Neural cell (in vitro differentiated cells): ENCODE measurements around the gene RAPGEFL1. TPM values are rescaled to one million over a fixed set of nuclear protein-coding genes. Genes with fewer than 3 reads are reported as not detected.
"Not testable (repeated sequence)": the region's sequence is repeated elsewhere in the genome, so short reads cannot be mapped to it uniquely, and the experiment has no call there.

Source experiments
- H2AFZ ChIP-seq: fragments of 200-600, 300-800 bp; sonication (generic), shearing (Covaris generic); 2 replicates; pipeline ENCODE4 v1.6.0; 2014; ENCODE audit warnings: low read depth, mild to moderate bottlenecking, antibody characterized with exemption, low read length, moderate library complexity
- H3F3A ChIP-seq: fragments of 200-600 bp; shearing (Covaris generic); 2 replicates; pipeline ENCODE4 v1.6.1; 2016; ENCODE audit warnings: mild to moderate bottlenecking, moderate library complexity, mixed read lengths, antibody characterized with exemption, low read length; ENCODE audit not compliant: insufficient read depth, poor library complexity, severe bottlenecking
- H3K27ac ChIP-seq: fragments of 200-600, 300-800 bp; sonication (generic), shearing (Covaris generic); 2 replicates; pipeline ENCODE4 v1.5.1; 2014; ENCODE audit warnings: mild to moderate bottlenecking, low read length, moderate library complexity
- H3K27me3 ChIP-seq: fragments of 300-800, 200-600 bp; sonication (generic), shearing (Covaris generic); 2 replicates; pipeline ENCODE4 v1.6.0; 2014; ENCODE audit warnings: mild to moderate bottlenecking, low read depth, low read length, moderate library complexity; ENCODE audit not compliant: insufficient read depth
- H3K36me3 ChIP-seq: fragments of 300-800, 200-600 bp; sonication (generic), shearing (Covaris generic); 2 replicates; pipeline ENCODE4 v1.5.1; 2014; ENCODE audit warnings: mild to moderate bottlenecking, antibody characterized with exemption, low read length, moderate library complexity; ENCODE audit not compliant: insufficient read depth
- H3K4me2 ChIP-seq: fragments of 300-800, 200-600 bp; sonication (generic), shearing (Covaris generic); 2 replicates; pipeline ENCODE4 v1.6.0; 2014; ENCODE audit warnings: mild to moderate bottlenecking, low read length
- H3K4me3 ChIP-seq: fragments of 300-800, 200-600 bp; sonication (generic), shearing (Covaris generic); 2 replicates; pipeline ENCODE4 v1.5.1; 2014; ENCODE audit warnings: mild to moderate bottlenecking, low read length, moderate library complexity
- H3K79me2 ChIP-seq: fragments of 200-600 bp; shearing (Covaris generic); replicated peaks from 2 replicates; pipeline ENCODE4 v1.6.0; 2014; ENCODE audit warnings: mild to moderate bottlenecking, low read length, moderate library complexity; ENCODE audit not compliant: insufficient read depth
- H3K9ac ChIP-seq: fragments of 300-800, 200-600 bp; sonication (generic), shearing (Covaris generic); 2 replicates; pipeline ENCODE4 v1.6.1; 2016; ENCODE audit warnings: mild to moderate bottlenecking, low read length, mixed read lengths
- H3K9me2 ChIP-seq: fragments of 200-600 bp; shearing (Covaris generic); 2 replicates; pipeline ENCODE4 v1.6.1; 2016; ENCODE audit warnings: mild to moderate bottlenecking, low read length, mixed read lengths; ENCODE audit not compliant: insufficient read depth
- H3K9me3 ChIP-seq: fragments of 200-600, 300-800 bp; sonication (generic), shearing (Covaris generic); 2 replicates; pipeline ENCODE4 v1.6.1; 2016; ENCODE audit warnings: mild to moderate bottlenecking, mixed run types, low read length, moderate library complexity, mixed read lengths
- H4K20me1 ChIP-seq: fragments of 200-600 bp; shearing (Covaris generic); 2 replicates; pipeline ENCODE4 v1.6.1; 2016; ENCODE audit warnings: mild to moderate bottlenecking, mixed run types; ENCODE audit not compliant: insufficient read depth
- CTCF ChIP-seq: fragments of 450-650 bp; IDR thresholded peaks from 2 replicates; pipeline ENCODE4 v1.5.1; 2014; ENCODE audit warnings: antibody characterized with exemption, mild to moderate bottlenecking, moderate library complexity; ENCODE audit not compliant: poor library complexity, severe bottlenecking
- EP300 ChIP-seq: fragments of 450-650 bp; conservative IDR thresholded peaks from 2 replicates; pipeline ENCODE4 v1.6.1; 2014; ENCODE audit warnings: antibody characterized with exemption, mild to moderate bottlenecking, moderate library complexity; ENCODE audit not compliant: poor library complexity, severe bottlenecking
- MXI1 ChIP-seq: fragments of 450-650 bp; conservative IDR thresholded peaks from 2 replicates; pipeline ENCODE4 v1.6.1; 2014; ENCODE audit warnings: antibody characterized with exemption, mild to moderate bottlenecking; ENCODE audit not compliant: poor library complexity, severe bottlenecking
- POLR2AphosphoS5 ChIP-seq: IDR thresholded peaks from 2 replicates; pipeline ENCODE4 v1.6.1; 2012
- RAD21 ChIP-seq: fragments of 450-650 bp; conservative IDR thresholded peaks from 2 replicates; pipeline ENCODE4 v1.6.1; 2014; ENCODE audit warnings: antibody characterized with exemption, mild to moderate bottlenecking, moderate library complexity
- REST ChIP-seq: IDR thresholded peaks from 2 replicates; pipeline ENCODE4 v1.6.1; 2012; ENCODE audit warnings: borderline replicate concordance
- SMC3 ChIP-seq: fragments of 450-650 bp; conservative IDR thresholded peaks from 2 replicates; pipeline ENCODE4 v1.6.1; 2014; ENCODE audit warnings: antibody characterized with exemption, mild to moderate bottlenecking, moderate library complexity; ENCODE audit not compliant: poor library complexity
- TAF1 ChIP-seq: IDR thresholded peaks from 2 replicates; pipeline ENCODE4 v1.6.1; 2012; ENCODE audit warnings: low read depth
- polyA plus RNA-seq: library from polyadenylated mRNA; depleted of rRNA; stranded (reverse); fragments of >200 nt; gene quantifications from 2 replicates; pipeline ENCODE4 v1.2.3, GENCODE V29; 2014

RAPGEFL1 gene
- polyA plus RNA-seq, 1 donor from 2014 or later, result 15.5 TPM

GRCh38 chr17:40230670-40231069, 53.4 kb downstream of the RAPGEFL1 start:
- H3K36me3 ChIP-seq, result no peaks in the 10 kb centered on the region
- no peaks in the 10 kb centered on the region for H3K9me3 ChIP-seq
- peaks cover 11% of the 10 kb centered on the region for H3K79me2 ChIP-seq
- no peak overlapping the region for H2AFZ ChIP-seq
- H4K20me1 ChIP-seq, result no peaks in the 10 kb centered on the region
- no peaks in the 10 kb centered on the region for H3K9me2 ChIP-seq
- H3F3A ChIP-seq, result no peaks in the 10 kb centered on the region
- H3K27me3 ChIP-seq, result no peaks in the 10 kb centered on the region
- H3K9ac ChIP-seq, result no peak overlapping the region
- no peak overlapping the region for H3K4me2 ChIP-seq
- TF ChIP-seq EP300, result no peak
- no peak for TF ChIP-seq TAF1
- TF ChIP-seq REST, result no peak
- no peak for TF ChIP-seq SMC3
- TF ChIP-seq CTCF, result no peak
- no peak for TF ChIP-seq RAD21
- no peak for TF ChIP-seq POLR2AphosphoS5
- H3K27ac ChIP-seq, result no peak overlapping the region
- H3K4me3 ChIP-seq, result no peak overlapping the region

- H3K79me2 ChIP-seq, H4K20me1 ChIP-seq, H3K9me3 ChIP-seq: not testable (repeated sequence)
These were observed 54.7 kb downstream of the RAPGEFL1 start for GRCh38 chr17:40231928-40232327.

GRCh38 chr17:40241252-40241834, 64.1 kb downstream of the RAPGEFL1 start:
- H4K20me1 ChIP-seq, result no peaks in the 10 kb centered on the region
- peaks cover 11% of the 10 kb centered on the region for H3K79me2 ChIP-seq
- H3K27me3 ChIP-seq, result no peaks in the 10 kb centered on the region
- H3F3A ChIP-seq, result no peaks in the 10 kb centered on the region
- TF ChIP-seq MXI1 (no peak), EP300 (no peak)
- no peaks in the 10 kb centered on the region for H3K36me3 ChIP-seq
- H2AFZ ChIP-seq, result no peak overlapping the region
- no peak overlapping the region for H3K4me2 ChIP-seq
- H3K27ac ChIP-seq, result no peak overlapping the region
- H3K9ac ChIP-seq, result no peak overlapping the region
- no peak overlapping the region for H3K4me3 ChIP-seq
- no peaks in the 10 kb centered on the region for H3K9me3 ChIP-seq
- H3K9me2 ChIP-seq, result no peaks in the 10 kb centered on the region

More at GRCh38 chr17:40231928-40232327, 54.7 kb downstream of the RAPGEFL1 start:
- H3K27ac ChIP-seq, H3K4me2 ChIP-seq, H3K9ac ChIP-seq, H3K4me3 ChIP-seq, H2AFZ ChIP-seq, H3K9me2 ChIP-seq, H3F3A ChIP-seq, H3K27me3 ChIP-seq, H3K36me3 ChIP-seq: not testable (repeated sequence)
